Measurements from ENCODE around the gene USP8.
"Not testable (repeated sequence)": the region's sequence is repeated elsewhere in the genome, so short reads cannot be mapped to it uniquely, and the experiment has no call there.

Gene USP8

GRCh38 chr15:50452927-50453326 lies 28.7 kb downstream of the USP8 start:
- no peak for DNase-seq

GRCh38 chr15:50458348-50459112 lies 34.3 kb downstream of the USP8 start:
- no peak for DNase-seq

- no peak for DNase-seq
Measured at GRCh38 chr15:50463423-50464358, 39.5 kb downstream of the USP8 start.

GRCh38 chr15:50471072-50471471 lies 46.9 kb downstream of the USP8 start:
- DNase-seq: no peak

- DNase-seq: no peak
Measured at GRCh38 chr15:50476143-50476542, 51.9 kb downstream of the USP8 start.

- no peak for DNase-seq
Measured at GRCh38 chr15:50484781-50485180, 60.6 kb downstream of the USP8 start.

- no peak for DNase-seq
Measured at GRCh38 chr15:50485389-50485788, 61.2 kb downstream of the USP8 start.

GRCh38 chr15:50487287-50487686 lies 63.1 kb downstream of the USP8 start:
- no peak for DNase-seq

GRCh38 chr15:50493625-50494024 lies 69.4 kb downstream of the USP8 start:
- DNase-seq: no peak

GRCh38 chr15:50494547-50494946 lies 70.3 kb downstream of the USP8 start:
- not testable (repeated sequence) for DNase-seq

- DNase-seq: no peak
Measured at GRCh38 chr15:50496692-50497091, 72.5 kb downstream of the USP8 start.

GRCh38 chr15:50500352-50500751 lies 76.1 kb downstream of the USP8 start:
- no peak for DNase-seq

- DNase-seq: no peak
Measured at GRCh38 chr15:50501815-50502214, 77.6 kb downstream of the USP8 start.

GRCh38 chr15:50503144-50503543 lies 78.9 kb downstream of the USP8 start:
- no peak for DNase-seq

GRCh38 chr15:50505656-50506055 lies 81.5 kb downstream of the USP8 start:
- DNase-seq: not testable (repeated sequence)

- DNase-seq: no peak
Measured at GRCh38 chr15:50506121-50506520, 81.9 kb downstream of the USP8 start.

- no peak for DNase-seq
Measured at GRCh38 chr15:50513001-50513400, 88.8 kb downstream of the USP8 start.

- no peak for DNase-seq
Measured at GRCh38 chr15:50519740-50520425, 95.7 kb downstream of the USP8 start.

- DNase-seq: no peak
Measured at GRCh38 chr15:50523851-50524251, 99.6 kb downstream of the USP8 start.

- DNase-seq: no peak
Measured at GRCh38 chr15:50531163-50531562, 107.0 kb downstream of the USP8 start.

GRCh38 chr15:50531766-50532165 lies 107.6 kb downstream of the USP8 start:
- DNase-seq: no peak

- no peak for DNase-seq
Measured at GRCh38 chr15:50542887-50543210, 118.6 kb downstream of the USP8 start.

GRCh38 chr15:50543556-50543955 lies 119.4 kb downstream of the USP8 start:
- DNase-seq: no peak

- no peak for DNase-seq
Measured at GRCh38 chr15:50544368-50544767, 120.2 kb downstream of the USP8 start.

Data from stimulated activated CD4-positive, alpha-beta T cell treated with anti-CD3 and anti-CD28 coated beads, Interleukin-4, amount 100 ng/mL, for 4 hours (primary cell).